ENCODE data around the gene ANKRD27. TPM values are rescaled to one million over a fixed set of nuclear protein-coding genes. Genes with fewer than 3 reads are reported as not detected.

ANKRD27 gene
- total and polyA plus RNA-seq, 10 of the 15 experiments (the other 5 are each of a cell fraction or from before 2014, with no cell fraction given) = 2.8 to 49.9 (median 28.5) TPM

GRCh38 chr19:32720936-32721250, 45.9 kb upstream of the ANKRD27 start:
- H3K27ac ChIP-seq (ENCODE audit: control insufficient read depth, insufficient read depth) = no peak overlapping the region
- ATAC-seq = no peak
- POLR2A ChIA-PET = no interaction called here
- 89% methylated on average over 22 of the region's 22 CpGs for WGBS (ENCODE audit: insufficient coverage, insufficient replicate concordance, low lambda C conversion rate, missing lambda C conversion rate)
- H3K9ac ChIP-seq (ENCODE audit: control insufficient read depth, insufficient read depth, low read length) = no peak overlapping the region
- CTCF ChIA-PET = no interaction called here
- RAD21 ChIA-PET (ENCODE audit: unreplicated experiment) = no interaction called here
- SMC1A ChIA-PET (ENCODE audit: uncharacterized antibody, unreplicated experiment) = no interaction called here
- no peak overlapping the region for H3K4me3 ChIP-seq
- BruUV-seq (replicated peaks) = no TSS peak
- H4K20me1 ChIP-seq (ENCODE audit: control insufficient read depth, insufficient read depth) = no peaks in the 10 kb centered on the region
- H3K4me2 ChIP-seq (ENCODE audit: control insufficient read depth, insufficient read depth) = no peak overlapping the region
- FAIRE-seq = no peak
- intact Hi-C loops (cut with micrococcal nuclease; ENCODE audit: unreplicated experiment) (no loop called here), in situ Hi-C loops (cut with MboI) (no loop called here)
- no peak for TF ChIP-seq SPI1 (IDR thresholded peaks at IDR 0.05; ENCODE audit: borderline replicate concordance, insufficient read depth, low read depth, low read length)
- no peak for TF ChIP-seq CREM (IDR thresholded peaks at IDR 0.05; ENCODE audit: low read depth)
- no peak for TF ChIP-seq PML (IDR thresholded peaks at IDR 0.05; ENCODE audit: low read length)
- TF ChIP-seq ZNF687 (IDR thresholded peaks at IDR 0.05) = no peak
- H3K4me1 ChIP-seq (ENCODE audit: control insufficient read depth, insufficient read depth, low read length) = no peaks in the 10 kb centered on the region
- H3K9me3 ChIP-seq (replicated peaks; ENCODE audit: control insufficient read depth, insufficient read depth, low read length) = no peaks in the 10 kb centered on the region
- no peaks in the 10 kb centered on the region for H3K36me3 ChIP-seq (ENCODE audit: control insufficient read depth in 2 of 2, insufficient read depth in 2 of 2, low read length in 1 of 2)
- H3K27me3 ChIP-seq (replicated peaks in 1 of 2; ENCODE audit: control insufficient read depth in 2 of 2, insufficient read depth in 2 of 2, low read length in 1 of 2) = no peaks in the 10 kb centered on the region
- DNase-seq (ENCODE audit: low read depth, low spot score) = no peak
- H3K79me2 ChIP-seq (ENCODE audit: control insufficient read depth, insufficient read depth, low read length) = no peaks in the 10 kb centered on the region
- no peak overlapping the region for H2AFZ ChIP-seq (ENCODE audit: control insufficient read depth, low read depth, low read length)

All from GM12878 (cell line).